Muscle of leg (tissue), 11 donors: Measurements from ENCODE around the gene TIGD7. TPM values are rescaled to one million over a fixed set of nuclear protein-coding genes. Genes with fewer than 3 reads are reported as not detected.

Source experiments
- DNase-seq: peaks from one replicate; pipeline ENCODE4 v3.0.0; 2013
- H3K27ac ChIP-seq: one replicate; pipeline ENCODE4 v1.5.1; 2013; ENCODE audit warnings: mild to moderate bottlenecking, low read length, control low read depth
- H3K27me3 ChIP-seq: one replicate; pipeline ENCODE4 v1.6.1; 2013; ENCODE audit warnings: low read length; ENCODE audit not compliant: control insufficient read depth, insufficient read depth
- H3K36me3 ChIP-seq: one replicate; pipeline ENCODE4 v1.6.1; 2013; ENCODE audit warnings: low read length; ENCODE audit not compliant: control insufficient read depth, insufficient read depth
- H3K4me1 ChIP-seq: one replicate; pipeline ENCODE4 v1.6.1; 2013; ENCODE audit warnings: low read length; ENCODE audit not compliant: control insufficient read depth, insufficient read depth
- H3K4me3 ChIP-seq: one replicate; pipeline ENCODE4 v1.5.1; 2013; ENCODE audit warnings: low read length, control low read depth
- H3K9me3 ChIP-seq: replicated peaks from 2 replicates; pipeline ENCODE4 v1.6.1; 2013; ENCODE audit warnings: low read depth, low read length; ENCODE audit not compliant: control insufficient read depth
- WGBS: methylation state at CpG from one replicate; pipeline ENCODE4 v1.1.5; 2013; ENCODE audit warnings: missing lambda C conversion rate; ENCODE audit not compliant: insufficient coverage; 5-methylcytosine and 5-hydroxymethylcytosine counted together
- polyA plus RNA-seq, 8 donors: library from polyadenylated mRNA; unstranded; fragments of 120-200 nt; gene quantifications; one replicate each; pipeline versions ENCODE4 v1.2.1 to v1.2.3, GENCODE V29; 2013; ENCODE audit warnings: inconsistent platforms in 1 of 8, low replicate concordance in 1 of 8; ENCODE audit not compliant: insufficient read length in 8 of 8, insufficient read depth in 1 of 8
- total RNA-seq: library from RNA; stranded (reverse); fragments of 120-200 nt; gene quantifications from one replicate; pipeline ENCODE4 v1.2.4, GENCODE V29; 2013

Gene TIGD7
- total and polyA plus RNA-seq, 9 donors, result 5.5 to 11.0 (median 7.5) TPM

GRCh38 chr16:3249451-3249850 lies 55.8 kb downstream of the TIGD7 start:
- 74% methylated on average over 14 of the region's 14 CpGs for WGBS
- no peak overlapping the region for H3K4me3 ChIP-seq
- H3K9me3 ChIP-seq, result no peaks in the 10 kb centered on the region
- H3K4me1 ChIP-seq, result no peaks in the 10 kb centered on the region
- H3K36me3 ChIP-seq, result no peaks in the 10 kb centered on the region
- H3K27ac ChIP-seq, result no peak overlapping the region
- DNase-seq, result no peak
- H3K27me3 ChIP-seq, result peaks cover 8% of the 10 kb centered on the region

- H3K27me3 ChIP-seq, result peaks cover 7% of the 10 kb centered on the region
- H3K9me3 ChIP-seq, result no peaks in the 10 kb centered on the region
- no peaks in the 10 kb centered on the region for H3K4me1 ChIP-seq
- H3K27ac ChIP-seq, result no peak overlapping the region
- WGBS, result no CpG with 5 or more reads among the region's 1 CpG
- H3K4me3 ChIP-seq, result no peak overlapping the region
- DNase-seq, result no peak
- H3K36me3 ChIP-seq, result no peaks in the 10 kb centered on the region
Measured at GRCh38 chr16:3249020-3249419, 56.2 kb downstream of the TIGD7 start.

Other genes with a start within 250 kb of the TIGD7 start
- 50.2 TPM for gene IL32, start 239.8 kb downstream of the TIGD7 start, total RNA-seq
- gene IL32, start 239.8 kb downstream of the TIGD7 start, polyA plus RNA-seq, result 100 to 1,000 TPM in 6 of 8 donors, 10 to 100 TPM in 2; 28.9 to 166 (median 119) TPM
- 0.13 TPM for gene ZSCAN10, start 206.1 kb downstream of the TIGD7 start, total RNA-seq
- gene ZSCAN10, start 206.1 kb downstream of the TIGD7 start, polyA plus RNA-seq, result under 1 TPM in 6 of 8 donors, not detected in 2; 0.12 to 0.44 (median 0.18) TPM
- 14.1 TPM for gene ZNF205, start 192.8 kb downstream of the TIGD7 start, total RNA-seq
- gene ZNF205, start 192.8 kb downstream of the TIGD7 start, polyA plus RNA-seq, result 10 to 100 TPM; 12.0 to 15.4 (median 13.3) TPM
- gene ZNF213, start 170.4 kb downstream of the TIGD7 start, total RNA-seq, result 3.1 TPM
- 10 to 100 TPM in 5 of 8 donors, 1 to 10 TPM in 3; 9.4 to 14.0 (median 11.5) TPM for gene ZNF213, start 170.4 kb downstream of the TIGD7 start, polyA plus RNA-seq
- gene OR1F1, start 117.2 kb downstream of the TIGD7 start, total RNA-seq, result not detected
- not detected for gene OR1F1, start 117.2 kb downstream of the TIGD7 start, polyA plus RNA-seq
- 8.4 TPM for gene ZNF200, start 70.3 kb downstream of the TIGD7 start, total RNA-seq
- 1 to 10 TPM; 5.3 to 7.7 (median 6.4) TPM for gene ZNF200, start 70.3 kb downstream of the TIGD7 start, polyA plus RNA-seq
- 0.27 TPM for gene MEFV, start 48.8 kb downstream of the TIGD7 start, total RNA-seq
- under 1 TPM; 0.20 to 0.45 (median 0.31) TPM for gene MEFV, start 48.8 kb downstream of the TIGD7 start, polyA plus RNA-seq
- gene ZNF263, start 21.9 kb downstream of the TIGD7 start, total RNA-seq, result 34.9 TPM
- 10 to 100 TPM; 23.3 to 30.3 (median 27.4) TPM for gene ZNF263, start 21.9 kb downstream of the TIGD7 start, polyA plus RNA-seq
- gene ZNF75A, start 67 bp upstream of the TIGD7 start, total RNA-seq, result 31.0 TPM
- gene ZNF75A, start 67 bp upstream of the TIGD7 start, polyA plus RNA-seq, result 10 to 100 TPM; 20.3 to 33.1 (median 23.6) TPM
- gene OR2C1, start 50.5 kb upstream of the TIGD7 start, total RNA-seq, result 0.35 TPM
- under 1 TPM in 6 of 8 donors, not detected in 2; 0.11 to 0.21 (median 0.18) TPM for gene OR2C1, start 50.5 kb upstream of the TIGD7 start, polyA plus RNA-seq
- 10.8 TPM for gene ZSCAN32, start 95.6 kb upstream of the TIGD7 start, total RNA-seq
- gene ZSCAN32, start 95.6 kb upstream of the TIGD7 start, polyA plus RNA-seq, result 10 to 100 TPM in 4 of 8 donors, 1 to 10 TPM in 4; 7.0 to 11.1 (median 9.8) TPM
- gene ZNF174, start 95.8 kb upstream of the TIGD7 start, total RNA-seq, result 8.3 TPM
- 1 to 10 TPM; 6.1 to 9.5 (median 7.9) TPM for gene ZNF174, start 95.8 kb upstream of the TIGD7 start, polyA plus RNA-seq
- gene ZNF597, start 138.1 kb upstream of the TIGD7 start, total RNA-seq, result 2.3 TPM
- 1 to 10 TPM; 1.6 to 2.4 (median 1.9) TPM for gene ZNF597, start 138.1 kb upstream of the TIGD7 start, polyA plus RNA-seq
- 8.2 TPM for gene NAA60, start 138.2 kb upstream of the TIGD7 start, total RNA-seq
- 10 to 100 TPM; 26.6 to 37.8 (median 32.4) TPM for gene NAA60, start 138.2 kb upstream of the TIGD7 start, polyA plus RNA-seq
- gene C16orf90, start 190.1 kb upstream of the TIGD7 start, total RNA-seq, result not detected
- not detected for gene C16orf90, start 190.1 kb upstream of the TIGD7 start, polyA plus RNA-seq
- 18.8 TPM for gene CLUAP1, start 195.6 kb upstream of the TIGD7 start, total RNA-seq
- gene CLUAP1, start 195.6 kb upstream of the TIGD7 start, polyA plus RNA-seq, result 10 to 100 TPM; 12.3 to 21.7 (median 18.8) TPM